Measurements from ENCODE around the gene DSP.

DNA sequence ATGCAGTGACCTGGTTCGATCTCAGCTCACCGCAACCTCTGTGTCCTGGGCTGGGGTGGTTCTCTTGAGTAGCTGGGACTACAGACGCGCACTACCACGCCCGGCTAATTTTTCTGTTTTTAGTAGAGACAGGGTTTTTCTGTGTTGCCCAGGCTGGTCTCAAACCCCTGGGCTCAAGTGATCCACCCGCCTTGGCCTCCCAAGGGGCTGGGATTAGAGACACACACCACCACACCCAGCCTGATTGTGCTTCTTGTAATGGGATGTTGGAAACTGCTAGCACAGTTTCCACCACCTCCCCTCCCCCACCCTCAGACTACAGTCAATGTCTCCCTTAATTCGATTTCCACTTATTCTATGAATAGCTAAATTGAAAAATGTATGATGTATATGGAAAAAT is 22.6 kb upstream of the DSP start:
- TF ChIP-seq EZH2phosphoT487 (IDR thresholded peaks at IDR 0.05; ENCODE audit: insufficient read depth, low read depth) (no peak), EZH2 (IDR thresholded peaks at IDR 0.05; ENCODE audit: insufficient read depth, poor library complexity, severe bottlenecking) (no peak)
